ENCODE results near the gene MBOAT2.

Gene MBOAT2

GRCh38 chr2:9032536-9033255, 29.2 kb upstream of the MBOAT2 start:
- TF ChIP-seq CTCF (IDR thresholded peaks at IDR 0.05), result no peak

GRCh38 chr2:9032121-9032520, 28.6 kb upstream of the MBOAT2 start:
- no peak for TF ChIP-seq CTCF (IDR thresholded peaks at IDR 0.05)

- TF ChIP-seq CTCF (IDR thresholded peaks at IDR 0.05), result no peak
These were observed 27.8 kb upstream of the MBOAT2 start for GRCh38 chr2:9031246-9031645.

- no peak for TF ChIP-seq CTCF (IDR thresholded peaks at IDR 0.05)
These were observed 27.4 kb upstream of the MBOAT2 start for GRCh38 chr2:9030841-9031240.

DNA sequence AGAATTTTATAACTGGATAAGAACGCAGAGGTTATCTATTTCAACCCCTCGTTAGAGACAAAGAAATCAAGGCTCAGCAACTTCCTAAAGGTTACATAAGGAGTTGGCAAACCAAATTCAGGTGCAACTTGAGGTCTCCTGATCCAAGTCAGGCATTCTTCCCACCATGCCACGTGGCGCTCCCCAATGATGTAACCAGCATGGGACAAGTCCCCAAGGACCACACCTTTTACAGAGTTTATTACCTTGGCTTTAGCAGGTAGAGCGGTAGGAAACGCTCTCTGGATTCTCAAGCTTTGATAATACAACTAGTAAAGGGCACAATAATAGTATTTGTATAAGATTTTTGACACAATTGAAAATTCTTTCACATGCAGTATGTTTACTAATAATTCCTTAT, 26.7 kb upstream of the MBOAT2 start:
- TF ChIP-seq CTCF (IDR thresholded peaks at IDR 0.05), result no peak

- no peak for TF ChIP-seq CTCF (IDR thresholded peaks at IDR 0.05)
These were observed 26.2 kb upstream of the MBOAT2 start for GRCh38 chr2:9029721-9030120.

- no peak for TF ChIP-seq CTCF (IDR thresholded peaks at IDR 0.05)
These were observed 24.4 kb upstream of the MBOAT2 start for GRCh38 chr2:9027884-9028283.

DNA sequence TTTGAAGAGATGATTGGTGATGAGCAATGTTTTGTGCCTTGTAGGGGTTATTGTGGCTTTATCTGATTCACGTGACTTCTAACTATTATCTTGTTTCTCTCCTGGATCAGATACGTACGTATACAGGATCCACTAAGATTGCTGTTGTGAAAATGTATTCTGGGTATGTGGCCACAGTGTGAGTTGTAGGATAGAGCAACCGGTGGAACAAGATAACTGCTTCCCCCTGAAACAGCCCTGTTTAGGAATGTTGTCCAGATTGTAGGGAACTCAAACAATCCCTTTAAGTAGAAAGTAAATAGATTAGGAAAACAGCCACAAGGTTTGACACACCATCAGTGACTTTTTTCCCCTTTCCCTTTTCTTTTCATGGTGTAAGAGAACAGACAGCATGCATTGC, 22.3 kb upstream of the MBOAT2 start:
- TF ChIP-seq CTCF (IDR thresholded peaks at IDR 0.05), result no peak

All from LNCAP (cell line).